Spleen (tissue), 11 donors: ENCODE data around the gene NRXN3. TPM values are rescaled to one million over a fixed set of nuclear protein-coding genes. Genes with fewer than 3 reads are reported as not detected.

ENCODE experiments used
- DNase-seq: peaks from one replicate; pipeline ENCODE4 v3.0.0-alpha.2; 2020
- H3K27ac ChIP-seq, 8 donors: fragments of 200-600 bp; sonication (generic) in 7 of 8; 1 replicate in 4 of 8; 2 replicates in 4 of 8; pipeline versions ENCODE4 v1.5.0 to v1.8.0; 2016 to 2021; ENCODE audit warnings: inconsistent platforms in 4 of 8, mild to moderate bottlenecking in 4 of 8, moderate library complexity in 1 of 8
- H3K27me3 ChIP-seq, 7 donors: fragments of 200-600 bp; sonication (generic) in 6 of 7; replicated peaks in 1 of 7; 1 replicate in 4 of 7; 2 replicates in 3 of 7; pipeline versions ENCODE4 v1.5.0 to v1.8.0; 2016 to 2021; ENCODE audit warnings: inconsistent platforms in 3 of 7, mild to moderate bottlenecking in 1 of 7
- H3K36me3 ChIP-seq, 6 donors: fragments of 200-600 bp; sonication (generic) in 5 of 6; 1 replicate in 4 of 6; 2 replicates in 2 of 6; pipeline versions ENCODE4 v1.5.0 to v1.8.0; 2016 to 2021; ENCODE audit warnings: inconsistent platforms in 2 of 6
- H3K4me1 ChIP-seq, 6 donors: fragments of 200-600 bp; sonication (generic) in 5 of 6; 1 replicate in 3 of 6; 2 replicates in 3 of 6; pipeline versions ENCODE4 v1.5.0 to v1.8.0; 2016 to 2021; ENCODE audit warnings: inconsistent platforms in 3 of 6
- H3K4me3 ChIP-seq, 8 donors: fragments of 200-600 bp; sonication (generic) in 7 of 8; 1 replicate in 4 of 8; 2 replicates in 4 of 8; pipeline versions ENCODE4 v1.5.0 to v1.8.0; 2016 to 2021; ENCODE audit warnings: inconsistent platforms in 4 of 8, mild to moderate bottlenecking in 4 of 8, moderate library complexity in 2 of 8
- H3K9me3 ChIP-seq, 8 donors: fragments of 200-600 bp; sonication (generic) in 7 of 8; 1 replicate in 4 of 8; 2 replicates in 4 of 8; pipeline versions ENCODE4 v1.5.0 to v1.8.0; 2016 to 2021; ENCODE audit warnings: inconsistent platforms in 4 of 8
- CTCF ChIP-seq, 11 experiments: fragments of 200-600 bp in 7 of 11; fragments of 450-650 bp in 4 of 11; sonication (generic) in 4 of 11; IDR thresholded peaks in 8 of 11; conservative IDR thresholded peaks in 3 of 11; 1 replicate in 7 of 11; 2 replicates in 4 of 11; pipeline versions ENCODE4 v1.4.0 to v1.8.0; 2016 to 2021; ENCODE audit warnings: antibody characterized with exemption in 11 of 11, inconsistent platforms in 4 of 11, mild to moderate bottlenecking in 1 of 11
- POLR2A ChIP-seq, 3 donors: fragments of 450-650 bp; IDR thresholded peaks; one replicate each; pipeline ENCODE4 v1.5.1; 2017; ENCODE audit warnings: antibody characterized with exemption in 3 of 3, mild to moderate bottlenecking in 1 of 3
- POLR2AphosphoS5 ChIP-seq, 3 donors: sonication (generic); formaldehyde crosslinking; IDR thresholded peaks; one replicate each; pipeline ENCODE4 v1.5.1; 2017; ENCODE audit warnings: antibody characterized with exemption in 3 of 3
- WGBS, 5 donors: extraction: QIAGEN DNeasy Blood & Tissue Kit in 3 of 5; methylation state at CpG; one replicate each; pipeline versions ENCODE4 v1.1.5 to v1.1.7; 2013 to 2018; 5-methylcytosine and 5-hydroxymethylcytosine counted together
- intact Hi-C: fragments of 100-400 bp; cut with DNase I; formaldehyde crosslinking; loops from one replicate; pipeline ENCODE4 v1.15.0; 2023; ENCODE audit warnings: low total_unique reads
- polyA plus RNA-seq, 3 donors: library from polyadenylated mRNA; stranded (reverse); fragments of 200-250 nt; gene quantifications; one replicate each; pipeline ENCODE4 v1.2.1, GENCODE V29; 2013
- total RNA-seq, 7 donors: library from RNA; depleted of rRNA in 3 of 7; stranded (reverse); fragments of >200 nt in 3 of 7; fragmentation: NEBNext Ultra II Directional in 4 of 7; extraction: Animal tissue kit (Norgen Biotek cat#: 25700) in 4 of 7; gene quantifications; one replicate each; pipeline versions ENCODE4 v1.1.0 to v1.2.1, GENCODE V29; 2016 to 2021
- donor health status: healthy with polysubstance abuse.
- donor health status: DM: no; HTN: no; CAD: no; lungs with moderate emphysema.
- donor health status: DM: no; HTN: no; CAD: no.
- donor health status: Bipolar disorder and iron deficiency.
- donor health status: healthy.
- donor health status: DM: no; HTN: no; CAD: no.
- donor health status: DM: yes; HTN: yes; CAD: no.

NRXN3 gene
- total and polyA plus RNA-seq, 10 donors = 0.21 to 11.5 (median 1.6) TPM

GRCh38 chr14:79306546-79306945 is 1136.4 kb downstream of the NRXN3 start:
- H3K27me3 ChIP-seq = no peaks in the 10 kb centered on the region
- peaks cover 0 to 8% (median 0%) of the 10 kb centered on the region in 8 donors for H3K9me3 ChIP-seq
- H3K4me1 ChIP-seq = no peaks in the 10 kb centered on the region
- 25 to 62% (median 31%) methylated on average over 2 of the region's 2 CpGs for WGBS, 5 donors
- intact Hi-C loops = no loop called here
- no peak for TF ChIP-seq POLR2AphosphoS5 (IDR thresholded peaks at IDR 0.05)
- no peak for TF ChIP-seq POLR2A (IDR thresholded peaks at IDR 0.05)
- no peak for TF ChIP-seq CTCF (IDR thresholded peaks at IDR 0.05 in 8 of 11, conservative IDR thresholded peaks at IDR 0.05 in 3 of 11)
- H3K4me3 ChIP-seq = no peak overlapping the region
- DNase-seq = no peak
- no peak overlapping the region for H3K27ac ChIP-seq
- no peaks in the 10 kb centered on the region for H3K36me3 ChIP-seq

GRCh38 chr14:79318371-79318770 is 1148.2 kb downstream of the NRXN3 start:
- Histone ChIP-seq H3K4me1 (no peaks in the 10 kb centered on the region), H3K4me3 (no peak overlapping the region), H3K36me3 (no peaks in the 10 kb centered on the region), H3K9me3 (no peaks in the 10 kb centered on the region), H3K27ac (no peak overlapping the region), H3K27me3 (no peaks in the 10 kb centered on the region)
- TF ChIP-seq CTCF (IDR thresholded peaks at IDR 0.05 in 8 of 11, conservative IDR thresholded peaks at IDR 0.05 in 3 of 11) = no peak
- intact Hi-C loops = no loop called here
- DNase-seq = no peak
- WGBS, 5 donors = 55 to 75% (median 62%) methylated on average over 7 of the region's 7 CpGs

- WGBS, 5 donors = 6 to 31% (median 11%) methylated on average over 1 of the region's 1 CpG
- Histone ChIP-seq H3K4me1 (no peaks in the 10 kb centered on the region), H3K4me3 (no peak overlapping the region), H3K27ac (no peak overlapping the region), H3K27me3 (no peaks in the 10 kb centered on the region), H3K9me3 (no peaks in the 10 kb centered on the region), H3K36me3 (no peaks in the 10 kb centered on the region)
- intact Hi-C loops = no loop called here
- no peak for TF ChIP-seq POLR2A (IDR thresholded peaks at IDR 0.05)
- no peak for TF ChIP-seq POLR2AphosphoS5 (IDR thresholded peaks at IDR 0.05)
- no peak for TF ChIP-seq CTCF (IDR thresholded peaks at IDR 0.05 in 8 of 11, conservative IDR thresholded peaks at IDR 0.05 in 3 of 11)
- DNase-seq = no peak
Observed at GRCh38 chr14:79320561-79320960, 1150.4 kb downstream of the NRXN3 start.

- TF ChIP-seq POLR2A (IDR thresholded peaks at IDR 0.05) = no peak
- TF ChIP-seq CTCF (IDR thresholded peaks at IDR 0.05 in 8 of 11, conservative IDR thresholded peaks at IDR 0.05 in 3 of 11) = no peak
- TF ChIP-seq POLR2AphosphoS5 (IDR thresholded peaks at IDR 0.05) = no peak
- no peak overlapping the region for H3K27ac ChIP-seq
- no peak for DNase-seq
- no peaks in the 10 kb centered on the region for H3K36me3 ChIP-seq
- no peaks in the 10 kb centered on the region for H3K27me3 ChIP-seq
- no peaks in the 10 kb centered on the region for H3K4me1 ChIP-seq
- no peaks in the 10 kb centered on the region for H3K9me3 ChIP-seq
- intact Hi-C loops = no loop called here
- H3K4me3 ChIP-seq = no peak overlapping the region
Observed at GRCh38 chr14:79321070-79321469, 1150.9 kb downstream of the NRXN3 start.
